B cell (primary cell): ENCODE data around the gene ADARB2. TPM values are rescaled to one million over a fixed set of nuclear protein-coding genes. Genes with fewer than 3 reads are reported as not detected.

Source experiments
- ATAC-seq: fragments of 200-7000 bp; cut with Tn5 transposase; one replicate; pipeline ENCODE4 v1.10.0; 2021; ENCODE audit warnings: low read depth, mild to moderate bottlenecking, moderate number of reproducible peaks, moderate library complexity
- CTCF ChIA-PET: fragments of 350-600 bp; sonication (Branson Sonifier 250); formaldehyde crosslinking; loops from one replicate; lab custom pipeline; 2021; ENCODE audit warnings: antibody characterized with exemption, inconsistent platforms; lab: Charles Lee
- POLR2A ChIA-PET: fragments of 350-600 bp; sonication (Branson Sonifier 250); formaldehyde crosslinking; loops from one replicate; lab custom pipeline; 2021; ENCODE audit warnings: antibody characterized with exemption; lab: Charles Lee
- DNase-seq: peaks from one replicate; pipeline ENCODE4 v3.0.0; 2013
- H2AFZ ChIP-seq: 2 replicates; pipeline ENCODE4 v1.6.1; 2012; ENCODE audit warnings: mild to moderate bottlenecking, low read depth, low read length; ENCODE audit not compliant: insufficient read depth, poor library complexity, severe bottlenecking
- H3K27ac ChIP-seq, 2 donors: 1 replicate in 1 of 2; 2 replicates in 1 of 2; pipeline ENCODE4 v1.5.1; 2012 to 2013; ENCODE audit warnings: low read length in 2 of 2, mild to moderate bottlenecking in 2 of 2, moderate library complexity in 1 of 2
- H3K27me3 ChIP-seq, 4 experiments: fragments of 200-600 bp in 1 of 4; sonication (generic) in 1 of 4; replicated peaks in 1 of 4; 1 replicate in 2 of 4; 2 replicates in 2 of 4; pipeline versions ENCODE4 v1.6.1 to v1.7.0; 2013 to 2016; ENCODE audit warnings: low read length in 3 of 4, mild to moderate bottlenecking in 2 of 4, mixed read lengths in 1 of 4, moderate library complexity in 1 of 4; ENCODE audit not compliant: insufficient read depth in 4 of 4, control insufficient read depth in 3 of 4; ENCODE audit errors: control extremely low read depth in 1 of 4
- H3K36me3 ChIP-seq, 2 experiments: replicated peaks in 1 of 2; 1 replicate in 1 of 2; 2 replicates in 1 of 2; pipeline versions ENCODE4 v1.6.1 to v1.7.1; 2013; ENCODE audit warnings: low read length in 1 of 2; ENCODE audit not compliant: insufficient read depth in 2 of 2, control insufficient read depth in 1 of 2; ENCODE audit errors: control extremely low read depth in 1 of 2, extremely low read depth in 1 of 2
- H3K4me1 ChIP-seq, 2 donors: fragments of 200-600 bp in 1 of 2; sonication (generic) in 1 of 2; 1 replicate in 1 of 2; 2 replicates in 1 of 2; pipeline versions ENCODE4 v1.5.1 to v1.6.1; 2013 to 2017; ENCODE audit warnings: low read length in 2 of 2; ENCODE audit not compliant: control insufficient read depth in 2 of 2, insufficient read depth in 2 of 2
- H3K4me2 ChIP-seq: replicated peaks from 2 replicates; pipeline ENCODE3; 2012; ENCODE audit warnings: mild to moderate bottlenecking, low read depth, low read length; ENCODE audit not compliant: poor library complexity, severe bottlenecking
- H3K4me3 ChIP-seq, 5 experiments: fragments of 200-600 bp in 1 of 5; sonication (generic) in 1 of 5; 1 replicate in 3 of 5; 2 replicates in 2 of 5; pipeline versions ENCODE4 v1.5.1 to v1.7.0; 2011 to 2016; ENCODE audit warnings: low read length in 4 of 5, mild to moderate bottlenecking in 4 of 5, low read depth in 2 of 5, control low read depth in 1 of 5, moderate library complexity in 1 of 5; ENCODE audit not compliant: insufficient read depth in 1 of 5; ENCODE audit errors: control extremely low read depth in 1 of 5, extremely low read depth in 1 of 5
- H3K79me2 ChIP-seq: fragments of 200-600 bp; sonication (generic); one replicate; pipeline ENCODE4 v1.6.0; 2016; ENCODE audit warnings: low read length; ENCODE audit not compliant: control insufficient read depth, insufficient read depth
- H3K9ac ChIP-seq: fragments of 200-600 bp; sonication (generic); 2 replicates; pipeline ENCODE4 v1.6.1; 2017; ENCODE audit warnings: mild to moderate bottlenecking, low read length, moderate library complexity
- H3K9me3 ChIP-seq, 3 donors: one replicate each; pipeline versions ENCODE4 v1.6.1 to v1.7.1; 2013; ENCODE audit warnings: low read length in 2 of 3; ENCODE audit not compliant: control insufficient read depth in 2 of 3, insufficient read depth in 1 of 3; ENCODE audit errors: control extremely low read depth in 1 of 3
- H4K20me1 ChIP-seq: 2 replicates; pipeline ENCODE4 v1.6.0; 2012; ENCODE audit warnings: mild to moderate bottlenecking, low read length; ENCODE audit not compliant: insufficient read depth, control insufficient read depth, poor library complexity, severe bottlenecking
- H3K27ac Mint-ChIP-seq: one replicate; pipeline ENCODE4 v1.8.0; 2021; ENCODE audit warnings: mixed read lengths
- H3K27me3 Mint-ChIP-seq: one replicate; pipeline ENCODE4 v1.8.0; 2021; ENCODE audit warnings: mixed read lengths
- H3K4me1 Mint-ChIP-seq: one replicate; pipeline ENCODE4 v1.8.0; 2021; ENCODE audit warnings: mixed read lengths
- H3K4me3 Mint-ChIP-seq: one replicate; pipeline ENCODE4 v1.8.0; 2021; ENCODE audit warnings: mixed read lengths
- H3K9me3 Mint-ChIP-seq: one replicate; pipeline ENCODE4 v1.8.0; 2022; ENCODE audit warnings: mixed read lengths; ENCODE audit not compliant: insufficient read depth
- CTCF ChIP-seq: fragments of 200-600 bp; IDR thresholded peaks from one replicate; pipeline ENCODE4 v1.8.0; 2022; ENCODE audit warnings: antibody characterized with exemption, mild to moderate bottlenecking
- EZH2 ChIP-seq: IDR thresholded peaks from 2 replicates; pipeline ENCODE4 v1.6.1; 2012; ENCODE audit warnings: borderline replicate concordance, low read depth, mild to moderate bottlenecking, moderate library complexity, low read length; ENCODE audit not compliant: insufficient read depth, poor library complexity, severe bottlenecking
- WGBS: methylation state at CpG from one replicate; pipeline ENCODE4 v1.1.5; 2013; ENCODE audit warnings: missing lambda C conversion rate; ENCODE audit not compliant: insufficient coverage; 5-methylcytosine and 5-hydroxymethylcytosine counted together
- intact Hi-C: fragments of 100-400 bp; cut with micrococcal nuclease; formaldehyde crosslinking; loops from one replicate; pipeline ENCODE4 v1.10.0; 2022
- polyA plus RNA-seq: library from polyadenylated mRNA; depleted of rRNA; stranded (reverse); fragments of >200 nt; gene quantifications from 2 replicates; pipeline ENCODE4 v1.2.3, GENCODE V29; 2012
- total RNA-seq, 2 donors: library from RNA; stranded (reverse); fragments of 120-200 nt in 1 of 2; gene quantifications; 1 replicate in 1 of 2; 2 replicates in 1 of 2; pipeline versions ENCODE4 v1.2.3 to v1.2.4, GENCODE V29; 2013 to 2022

ADARB2 gene
- total and polyA plus RNA-seq, 2 donors (not counting 1 experiment from before 2014, with no cell fraction given), result 0.13 to 0.96 TPM

GRCh38 chr10:1417574-1417973, 319.8 kb downstream of the ADARB2 start:
- POLR2A ChIA-PET, result no interaction called here
- H3K27me3 Mint-ChIP-seq, result peaks cover 12% of the 10 kb centered on the region

More at GRCh38 chr10:1417574-1417973, 319.8 kb downstream of the ADARB2 start:
- H3K4me3 ChIP-seq, result no peak overlapping the region
- no peak overlapping the region for H3K27ac ChIP-seq
- peaks cover 0 to 12% (median 1%) of the 10 kb centered on the region in 3 donors for H3K9me3 ChIP-seq
- CTCF ChIA-PET, result no interaction called here
- Mint-ChIP-seq H3K4me1 (peaks cover 40% of the 10 kb centered on the region), H3K27ac (no peak overlapping the region), H3K9me3 (no peaks in the 10 kb centered on the region), H3K4me3 (no peak overlapping the region)
- TF ChIP-seq CTCF, result no peak
- TF ChIP-seq EZH2, result no peak
- H3K36me3 ChIP-seq, result no peaks in the 10 kb centered on the region
- peaks cover 34 to 41% of the 10 kb centered on the region in 2 donors for H3K4me1 ChIP-seq
- H3K4me2 ChIP-seq, result no peak overlapping the region
- H3K9ac ChIP-seq, result no peak overlapping the region
- H2AFZ ChIP-seq, result no peak overlapping the region
- ATAC-seq (no peak), DNase-seq (no peak)
- no peaks in the 10 kb centered on the region for H4K20me1 ChIP-seq
- intact Hi-C loops, result no loop called here
- no peaks in the 10 kb centered on the region for H3K79me2 ChIP-seq
- H3K27me3 ChIP-seq, result peaks cover 0 to 19% (median 3%) of the 10 kb centered on the region in 4 experiments
- WGBS, result 93% methylated on average over 9 of the region's 10 CpGs
